RPMI8226 (cell line): ENCODE data around the gene CEP63.
"Not testable (repeated sequence)": the region's sequence is repeated elsewhere in the genome, so short reads cannot be mapped to it uniquely, and the experiment has no call there.

Experiments used
- DNase-seq: peaks from one replicate; pipeline ENCODE4 v3.0.0-alpha.2; 2015

Gene CEP63

DNA sequence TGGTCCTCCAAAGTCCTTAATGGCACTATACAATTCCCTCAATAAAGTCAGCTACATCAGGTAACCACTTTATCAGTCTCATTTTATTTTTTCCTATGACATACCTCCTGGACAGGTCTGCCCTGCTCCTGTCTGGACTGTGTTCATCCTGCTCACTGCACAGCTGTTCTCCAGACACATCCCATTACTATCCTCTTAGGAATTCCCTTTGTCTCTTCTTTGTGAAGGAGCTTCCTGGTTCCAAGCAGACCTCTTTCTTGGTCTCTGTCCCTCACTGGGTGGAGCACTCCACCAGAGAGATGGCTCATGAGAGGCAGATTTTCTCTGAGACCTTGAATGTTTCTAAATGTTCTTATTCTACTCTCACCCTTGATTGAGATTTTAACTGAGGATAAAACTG, 104.9 kb downstream of the CEP63 start:
- no peak for DNase-seq

DNA sequence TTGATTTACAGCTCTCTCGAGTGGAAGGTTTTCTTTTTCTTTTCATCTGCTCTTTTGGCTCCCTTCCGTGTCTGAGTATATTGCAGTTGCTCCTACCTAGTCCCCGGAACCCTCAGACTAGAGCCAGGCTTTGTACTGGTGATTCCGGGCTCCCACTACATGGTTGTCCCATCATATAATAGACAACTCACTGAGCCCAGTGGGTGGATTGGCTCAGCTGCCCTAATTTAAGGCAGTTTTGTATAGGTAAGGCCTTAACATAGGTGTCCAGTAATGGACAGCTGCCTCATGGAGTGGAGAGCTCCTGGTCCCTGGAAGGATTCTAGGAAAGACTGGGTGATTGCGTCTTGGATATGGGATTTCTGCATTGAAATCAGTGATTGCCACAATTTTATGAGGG, 106.9 kb downstream of the CEP63 start:
- no peak for DNase-seq

DNA sequence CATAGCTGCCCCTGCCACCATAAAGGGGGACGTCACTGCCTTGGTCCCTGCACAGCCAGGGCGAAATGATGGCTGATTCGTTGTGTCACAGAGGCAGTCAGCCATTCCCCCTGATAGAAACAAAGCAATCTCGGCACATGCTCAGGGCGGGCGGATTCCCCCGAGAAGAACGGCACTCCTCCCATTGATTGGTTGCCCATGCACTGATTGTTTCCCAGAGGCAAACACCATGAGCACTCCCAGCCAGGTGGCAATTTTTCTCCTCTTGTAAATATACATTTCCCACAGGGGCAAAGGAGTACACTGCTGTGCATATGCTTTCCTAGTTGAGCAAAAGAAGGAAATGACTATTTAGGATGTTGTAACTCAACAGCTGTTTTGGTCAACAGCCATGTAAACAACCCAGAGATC, 108.5 kb downstream of the CEP63 start:
- DNase-seq: no peak

DNA sequence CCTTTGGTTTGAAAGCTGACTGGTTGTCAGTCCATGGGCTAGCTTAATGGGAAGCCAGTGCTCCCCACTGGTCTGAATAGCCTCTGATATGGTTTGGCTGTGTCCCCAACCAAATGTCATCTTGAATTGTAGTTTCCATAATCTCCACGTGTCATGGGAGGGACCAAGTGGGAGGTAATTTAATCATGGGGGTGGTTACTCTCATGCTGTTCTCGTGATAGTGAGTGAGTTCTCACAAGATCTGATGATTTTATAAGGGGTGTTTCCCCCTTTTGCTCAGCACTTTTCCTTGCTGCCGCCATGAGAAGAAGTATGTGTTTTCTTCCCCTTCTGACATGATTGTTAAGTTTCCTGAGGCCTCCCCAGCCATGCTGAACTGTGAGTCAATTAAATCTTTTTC, 109.1 kb downstream of the CEP63 start:
- not testable (repeated sequence) for DNase-seq

DNA sequence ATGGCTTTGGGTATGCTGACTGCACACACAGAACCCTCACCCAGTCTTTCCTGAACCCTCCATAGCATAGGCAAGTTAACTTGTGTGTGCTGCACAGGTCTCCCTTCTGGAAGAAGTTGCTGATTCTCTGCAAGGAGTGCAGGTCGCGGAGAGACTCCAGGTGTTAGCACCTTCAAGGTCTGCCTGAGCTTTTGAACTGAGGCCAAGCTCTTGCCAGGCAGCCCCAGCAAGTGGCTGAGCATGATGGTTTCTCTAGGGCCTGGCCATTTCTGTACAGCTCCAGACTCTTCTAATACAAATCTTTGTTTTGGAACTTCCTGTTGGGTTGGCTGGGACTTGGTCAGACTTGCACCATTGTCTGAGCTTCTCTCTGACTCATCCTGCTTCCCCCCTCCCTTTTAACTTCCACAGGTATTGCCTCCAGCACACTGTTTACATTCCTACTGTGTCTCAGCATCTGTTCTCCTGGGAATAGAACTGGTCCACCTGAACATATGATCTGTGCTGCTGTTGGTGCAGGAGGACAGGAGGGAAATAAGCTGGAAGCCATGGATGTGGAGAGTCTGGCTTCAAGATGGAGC, 111.6 kb downstream of the CEP63 start:
- DNase-seq: peak; percentile 12

DNA sequence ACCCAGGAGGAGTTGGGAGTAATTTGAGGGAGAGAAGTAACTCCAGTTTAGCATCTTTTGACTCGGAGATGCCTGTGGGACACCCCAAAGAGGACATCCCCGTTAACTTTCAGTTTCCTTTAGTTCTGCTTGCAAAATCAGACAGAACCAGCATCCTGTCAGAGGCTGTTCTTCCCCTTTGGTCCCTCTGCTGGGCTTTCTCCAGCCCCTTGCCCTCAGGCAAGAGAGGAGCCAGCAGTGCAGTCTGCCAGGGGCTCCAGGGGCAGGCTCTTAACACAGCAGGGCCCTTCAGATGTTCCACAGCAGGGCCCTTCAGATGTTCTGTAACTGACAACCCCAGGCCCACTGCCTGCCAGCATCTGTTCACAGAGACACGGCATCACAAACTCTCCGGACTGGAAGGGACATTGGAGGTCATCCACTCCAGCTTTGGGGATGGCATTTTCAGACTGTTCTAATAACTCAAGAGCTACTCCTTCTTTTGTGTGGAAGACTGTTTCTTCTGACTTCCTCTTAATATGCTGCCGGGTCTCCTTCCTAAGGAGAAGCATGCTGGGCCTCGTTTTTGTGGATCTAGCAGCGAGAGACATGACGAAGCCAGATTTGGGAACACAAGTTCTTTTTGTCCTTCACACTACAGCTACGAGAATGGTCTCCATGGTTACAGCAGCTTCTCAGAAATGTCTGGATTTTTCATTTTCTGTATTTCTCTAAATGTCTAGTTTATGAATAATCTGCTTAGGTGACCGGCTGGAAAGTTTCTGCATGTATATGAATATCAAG, 113.1 kb downstream of the CEP63 start:
- no peak for DNase-seq

DNA sequence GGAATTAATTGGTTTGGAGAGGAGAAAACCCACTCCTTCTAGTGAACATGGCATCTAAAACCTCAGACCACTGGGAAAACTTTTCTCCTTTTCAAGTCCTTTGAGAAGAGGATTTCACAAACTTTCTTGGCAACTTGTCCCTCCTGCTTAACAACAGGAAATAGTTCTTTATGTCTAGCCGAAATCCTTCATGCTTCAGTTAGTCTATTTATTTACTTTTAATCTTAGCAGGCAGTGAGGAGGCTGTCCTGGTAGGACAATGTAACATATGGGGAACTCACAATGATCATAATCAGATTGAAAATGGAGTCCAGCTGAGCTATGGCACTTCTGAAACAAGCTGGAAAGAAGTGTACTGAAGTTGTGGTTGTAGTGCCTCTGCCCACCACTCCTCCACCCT, 114.3 kb downstream of the CEP63 start:
- no peak for DNase-seq

DNA sequence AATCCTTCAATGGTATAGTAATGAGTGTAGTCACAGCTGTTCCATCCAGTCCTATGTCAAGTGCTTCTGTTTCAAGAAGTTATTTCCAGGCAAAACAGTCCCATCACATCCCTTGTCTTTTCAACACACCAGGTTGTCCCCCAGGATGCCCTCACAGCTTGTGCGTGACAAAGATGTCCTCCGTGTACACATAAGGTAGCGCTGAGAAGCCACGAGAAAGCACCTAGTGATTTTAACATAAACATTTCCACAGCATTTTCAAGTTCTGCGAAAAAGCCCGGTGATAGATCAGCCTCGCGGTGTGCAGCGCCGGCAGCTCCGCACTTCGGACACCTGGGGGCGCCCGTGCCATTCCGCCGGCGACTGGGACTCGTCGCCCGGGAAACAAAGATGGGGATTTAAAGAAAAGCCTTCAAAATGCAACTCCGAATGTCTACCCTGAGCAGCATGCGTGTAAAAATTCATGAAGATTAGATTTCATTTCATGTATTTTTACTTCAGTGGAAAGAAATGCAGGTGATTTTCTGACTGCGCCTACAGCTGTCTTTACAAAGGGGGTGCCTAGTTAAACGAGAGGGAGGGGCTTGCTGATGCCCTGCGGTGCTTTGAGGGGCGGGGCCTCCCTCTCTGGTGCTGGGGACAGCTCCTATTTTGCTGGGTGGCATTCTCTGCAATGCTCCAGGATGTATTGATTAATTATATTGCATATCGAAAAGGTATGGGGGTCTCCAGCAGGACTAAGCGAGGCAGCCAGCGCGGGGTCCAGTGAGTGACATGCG, 115.0 kb downstream of the CEP63 start:
- DNase-seq: peak; percentile 76

DNA sequence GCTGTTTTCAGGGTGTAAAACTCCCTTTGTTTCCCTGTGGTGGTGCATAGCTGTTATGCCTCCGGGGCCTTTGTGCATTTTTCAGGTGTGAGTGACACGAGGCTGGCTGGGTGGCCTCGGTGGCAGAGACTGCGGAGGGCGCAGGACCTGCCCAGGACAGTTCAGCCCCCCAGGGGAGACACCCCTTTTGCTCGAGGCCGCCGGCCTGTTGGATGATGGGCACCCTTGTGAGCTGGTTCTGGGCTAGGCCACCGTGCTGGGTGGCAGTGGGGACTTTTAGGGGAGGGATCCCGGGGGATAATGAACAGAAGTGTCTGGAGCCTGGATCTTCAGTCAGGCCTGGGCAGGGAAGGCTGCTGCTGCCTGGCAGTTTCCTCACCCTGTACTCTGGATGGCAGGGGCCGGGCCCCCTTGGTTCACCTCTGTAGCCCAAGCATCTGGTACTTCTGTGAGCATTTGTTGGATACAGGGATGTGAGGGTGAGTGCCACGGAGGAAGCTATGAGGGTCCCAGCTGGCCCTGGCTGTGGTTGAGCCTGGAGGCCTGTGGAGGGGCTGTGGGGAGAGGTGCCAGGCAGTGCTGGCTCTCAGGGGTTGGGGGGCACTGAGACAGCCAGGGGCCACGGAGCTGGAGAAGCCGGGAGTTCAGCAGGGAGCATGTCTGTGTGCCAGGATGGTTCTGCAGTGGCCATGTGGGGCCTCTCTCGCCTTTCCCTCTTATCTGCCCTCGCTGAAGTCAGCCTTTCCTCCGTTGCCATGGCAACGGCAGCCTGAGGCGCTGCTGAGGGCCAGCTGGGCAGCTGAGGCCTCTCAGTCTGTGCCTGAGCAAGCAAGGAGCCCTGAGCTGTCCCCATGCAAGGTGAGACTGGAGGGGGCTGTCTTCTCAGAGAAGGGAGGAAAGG, 115.9 kb downstream of the CEP63 start:
- DNase-seq: peak; percentile 38

DNA sequence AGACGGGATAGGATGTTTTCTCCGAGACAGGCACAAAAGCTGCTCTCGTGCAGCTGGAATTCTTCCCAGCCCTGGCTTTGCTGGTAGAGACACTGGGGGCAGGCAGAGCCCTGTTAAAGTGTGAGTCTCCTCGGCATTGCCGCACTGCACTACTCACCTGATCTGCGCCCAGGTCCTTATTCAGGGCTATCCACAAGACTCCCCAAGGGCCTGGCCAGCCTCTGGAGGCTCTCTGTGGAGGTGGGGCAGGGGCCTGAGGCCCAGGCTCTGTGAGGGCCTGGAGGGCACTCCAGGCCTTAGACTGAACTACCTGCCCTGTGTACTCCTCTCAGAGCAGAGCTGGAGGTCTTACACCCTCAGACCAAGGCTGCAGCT, 116.6 kb downstream of the CEP63 start:
- DNase-seq: no peak

DNA sequence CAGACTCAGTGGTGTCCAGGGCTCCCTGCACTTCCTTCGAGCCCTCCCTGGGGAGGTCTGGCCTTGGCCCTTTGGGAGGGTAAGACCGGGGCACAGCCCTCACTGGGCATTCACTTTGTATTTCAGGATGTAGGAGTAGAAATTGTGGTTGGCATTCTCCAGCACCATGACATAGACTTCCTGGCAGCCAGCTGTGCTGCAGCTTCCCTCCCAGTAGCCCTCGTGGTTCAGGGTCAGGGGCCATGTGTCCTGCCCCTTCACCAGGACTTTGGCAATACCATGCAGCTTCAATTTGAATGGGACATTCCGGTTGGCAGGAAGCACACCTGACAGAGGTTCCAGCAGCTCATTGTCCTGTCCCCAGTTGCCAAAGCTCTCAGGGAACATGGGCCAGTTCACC, 117.6 kb downstream of the CEP63 start:
- no peak for DNase-seq

DNA sequence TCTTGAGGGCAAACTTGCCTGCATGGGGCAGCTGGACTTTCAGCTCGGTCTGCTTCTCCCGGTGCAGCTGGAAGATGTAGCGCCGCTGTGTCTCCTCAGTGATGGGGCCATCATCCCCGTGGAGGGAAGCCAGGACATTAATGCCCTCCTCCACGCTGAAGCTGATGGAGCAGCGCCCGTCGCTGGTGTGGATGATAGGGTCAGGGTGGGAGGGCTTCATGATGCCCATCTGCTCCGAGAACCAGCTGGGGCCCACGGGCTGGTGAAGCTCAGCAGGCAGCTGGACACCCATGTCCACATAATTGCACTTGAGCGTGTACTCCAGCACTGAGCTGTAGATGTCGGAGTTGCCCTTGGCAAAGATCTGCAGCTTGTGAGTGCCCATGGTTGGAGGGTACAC, 118.1 kb downstream of the CEP63 start:
- DNase-seq: no peak

DNA sequence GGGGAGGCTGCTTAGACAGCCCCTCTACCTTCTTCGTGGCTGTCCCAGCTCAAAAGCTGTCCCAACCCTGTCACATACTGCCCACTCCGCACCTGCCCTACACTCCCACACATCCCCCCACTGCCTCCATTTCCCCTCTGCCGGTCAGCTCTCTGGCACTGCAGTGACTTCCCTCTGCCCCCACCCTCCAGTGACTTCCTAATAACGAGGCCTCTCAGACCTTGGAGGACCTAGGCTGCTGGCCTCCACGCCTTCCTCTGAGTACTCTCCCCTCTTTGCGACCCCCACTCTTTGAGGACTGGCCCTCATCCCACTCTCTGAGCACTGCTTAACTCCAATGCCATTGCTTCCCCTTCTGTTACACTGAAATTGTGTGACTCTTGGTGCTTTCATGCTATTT, 119.7 kb downstream of the CEP63 start:
- no peak for DNase-seq

DNA sequence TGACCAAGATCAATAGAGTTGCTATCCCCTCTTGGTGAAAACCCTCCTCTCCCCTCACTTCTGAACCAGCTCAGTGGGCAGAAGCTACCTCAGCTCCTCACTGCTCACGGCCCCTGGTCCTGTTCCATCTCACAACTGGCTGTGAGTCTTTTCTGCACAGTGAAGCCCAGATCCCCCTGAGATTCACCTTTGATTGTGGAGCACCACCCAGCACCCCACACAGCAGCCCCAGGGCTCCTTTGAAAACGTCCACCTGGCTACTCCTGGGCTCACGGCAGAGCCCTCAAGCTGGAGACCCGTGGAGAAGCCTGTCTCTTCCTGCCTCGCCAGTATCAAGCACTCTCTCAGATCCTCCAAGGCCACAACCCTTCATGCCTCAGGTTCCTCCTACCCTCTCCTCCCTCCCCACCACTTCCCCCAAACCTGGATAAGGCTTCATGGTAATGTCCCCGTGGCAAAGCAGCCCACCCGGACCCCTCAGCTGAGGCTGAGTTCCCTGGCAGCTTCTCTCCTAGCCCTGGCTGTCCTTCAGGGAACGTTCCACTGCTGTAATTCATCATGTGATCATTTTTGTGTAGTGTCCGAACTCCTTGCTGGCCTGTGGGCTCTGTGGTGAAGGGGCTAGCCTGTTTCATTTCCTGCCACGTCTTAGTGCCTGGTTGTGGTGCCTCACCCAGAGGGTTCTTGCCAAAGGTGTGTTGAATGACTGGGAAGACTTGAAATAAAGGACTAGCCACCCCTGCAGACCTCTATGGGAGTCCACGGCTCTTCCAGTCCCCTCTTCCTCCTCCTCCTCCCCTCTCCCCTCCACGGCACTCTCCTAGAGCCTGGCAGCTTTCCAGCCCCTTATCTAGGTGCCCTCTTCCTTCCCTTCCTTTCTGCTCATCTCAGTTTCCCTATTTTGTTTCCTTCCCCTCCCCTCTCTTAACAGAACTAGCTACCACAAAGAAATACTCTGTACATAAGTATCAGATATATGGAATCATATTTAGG, 120.5 kb downstream of the CEP63 start:
- DNase-seq: no peak

DNA sequence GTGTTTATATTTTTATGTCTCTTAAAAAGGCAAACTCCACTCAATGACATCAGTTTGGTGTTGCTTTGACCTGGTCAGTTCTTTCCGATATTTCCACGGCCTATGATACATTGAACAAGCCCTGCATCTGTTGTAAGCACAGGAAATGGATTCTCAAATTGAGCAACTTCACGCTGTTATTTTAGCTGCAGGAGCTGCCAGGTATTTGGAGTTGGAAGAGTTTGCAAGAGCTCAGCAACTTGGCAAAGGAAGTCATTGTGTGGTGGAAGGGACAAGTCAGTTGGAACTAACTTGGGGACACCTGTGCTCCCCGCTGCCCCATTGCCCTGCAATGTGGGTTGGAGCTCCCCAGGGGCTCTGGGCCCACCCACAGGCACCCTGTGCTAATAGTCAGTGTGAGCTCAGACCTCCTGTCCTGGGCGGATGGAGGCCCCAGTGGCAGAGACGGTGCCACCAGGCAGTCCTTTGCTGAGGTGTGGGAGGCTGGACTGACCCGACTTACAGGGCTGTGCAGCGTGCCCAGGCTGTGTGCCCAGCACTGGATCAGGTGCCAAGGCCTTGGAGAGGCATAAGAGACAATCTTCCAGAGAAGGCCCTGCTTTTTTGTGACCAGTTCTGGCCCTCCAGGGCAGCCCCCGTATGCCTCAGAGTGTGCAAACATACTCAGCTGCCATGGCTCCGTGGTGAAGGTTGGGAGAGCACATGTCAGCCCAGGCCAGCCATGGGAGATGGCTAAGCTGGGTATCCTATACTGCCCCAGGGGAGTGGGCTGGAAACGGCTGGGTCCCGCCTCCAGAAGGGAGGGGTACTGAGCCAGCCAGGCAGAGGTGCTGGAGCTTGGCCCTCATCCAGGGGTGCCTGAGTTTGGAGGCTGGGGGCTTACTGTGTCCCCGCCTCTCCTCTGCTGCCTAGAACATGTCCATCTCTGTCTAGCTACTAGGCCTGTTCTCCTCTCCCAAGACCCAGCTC, 121.5 kb downstream of the CEP63 start:
- no peak for DNase-seq

DNA sequence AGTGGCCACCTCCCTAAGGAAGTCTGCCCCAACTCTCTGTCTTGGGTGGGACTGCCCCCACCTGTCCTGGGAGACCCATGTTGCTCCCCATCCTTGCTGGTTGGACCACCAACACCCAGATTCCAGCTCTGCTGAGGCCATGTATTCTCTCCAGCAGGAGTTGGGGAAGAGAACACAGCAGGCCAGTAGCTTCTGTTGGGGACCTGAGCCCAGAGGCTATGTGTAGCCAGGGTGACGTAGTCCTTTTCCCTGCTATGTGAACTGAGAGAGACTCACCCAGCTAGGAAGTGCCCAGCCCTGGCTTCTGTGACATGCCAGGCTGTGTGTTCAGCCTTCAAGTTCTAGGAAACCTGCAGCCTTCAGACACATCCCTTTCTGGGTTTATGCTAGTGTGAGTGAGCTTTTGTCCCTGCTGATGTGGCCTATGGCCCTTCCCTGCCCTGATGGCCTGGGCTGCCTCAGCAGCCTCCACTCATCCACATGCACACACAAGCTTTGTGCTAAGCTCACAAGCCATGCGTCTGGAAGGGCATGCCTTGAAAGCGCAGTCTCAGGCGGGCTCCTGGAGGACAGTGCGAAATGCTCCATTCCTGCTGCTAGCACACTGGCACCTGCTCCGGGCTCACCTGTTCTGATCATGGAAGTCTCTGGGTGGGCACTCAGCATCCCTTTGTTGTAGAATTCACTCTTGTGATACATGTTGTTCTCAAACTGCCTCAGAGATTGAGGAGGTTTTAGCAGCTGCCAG, 122.3 kb downstream of the CEP63 start:
- DNase-seq: no peak

DNA sequence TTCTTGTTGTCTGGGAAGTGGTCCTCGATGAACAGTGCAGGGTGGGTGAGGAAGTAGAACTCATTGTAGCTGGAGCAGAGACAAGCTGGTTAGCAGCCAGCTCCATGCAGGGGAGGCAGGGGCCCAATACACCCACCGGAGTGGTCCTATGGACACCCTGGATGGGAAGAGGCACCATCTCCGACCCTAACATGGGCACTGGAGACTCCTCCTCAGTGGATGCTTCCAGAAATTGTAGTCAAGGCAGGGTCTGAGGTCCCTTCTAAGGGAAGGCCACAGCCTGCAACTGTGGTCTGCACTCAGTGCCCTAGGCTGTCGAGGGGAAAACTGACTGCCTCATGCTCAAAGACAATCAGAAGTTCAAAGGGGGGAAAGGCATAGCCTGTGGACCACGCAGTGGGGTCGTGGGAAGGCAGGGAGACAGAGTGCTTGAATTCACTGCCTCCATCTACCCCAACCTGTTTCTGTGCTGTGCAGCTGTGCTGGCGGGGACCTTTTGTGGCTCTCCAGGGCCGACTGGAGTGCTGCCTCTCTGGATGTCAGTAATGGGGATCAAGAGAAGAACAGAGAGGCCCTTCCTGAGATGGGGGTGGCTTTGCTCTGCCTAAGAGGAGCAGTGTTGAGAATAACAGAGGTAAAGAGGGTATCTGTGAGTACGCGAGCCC, 123.0 kb downstream of the CEP63 start:
- no peak for DNase-seq

DNA sequence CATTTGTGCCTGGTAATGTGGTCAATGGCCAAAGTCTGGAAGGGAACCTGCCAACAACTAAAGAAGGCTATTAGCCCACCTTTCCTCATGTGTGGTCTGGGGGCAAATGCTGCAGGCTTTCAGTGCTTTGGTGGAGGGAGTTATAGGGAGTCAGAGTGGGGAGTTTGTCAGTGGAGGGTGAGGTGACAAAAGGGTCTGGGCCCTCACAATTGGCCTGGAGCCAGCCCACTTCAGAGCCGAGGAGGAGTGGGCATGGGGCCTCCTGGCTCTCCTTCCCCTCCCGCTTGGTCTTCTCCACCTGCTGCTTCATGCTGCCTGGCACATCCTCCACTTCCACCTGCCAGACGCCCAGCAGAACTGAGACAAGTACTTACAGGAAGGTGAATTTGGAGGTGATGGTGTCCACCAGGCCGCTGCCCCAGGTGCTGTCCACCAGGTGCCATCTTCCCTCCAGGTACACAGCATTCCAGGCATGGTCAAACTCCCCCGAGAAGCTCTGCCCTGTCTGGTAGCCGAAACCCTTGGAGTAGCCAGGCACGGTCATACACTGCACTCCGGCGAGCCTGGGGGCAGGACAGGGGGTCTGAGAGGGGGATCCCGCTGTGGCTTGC, 124.1 kb downstream of the CEP63 start:
- DNase-seq: no peak
